H1 (cell line): ENCODE results near the gene CALU. TPM values are rescaled to one million over a fixed set of nuclear protein-coding genes. Genes with fewer than 3 reads are reported as not detected.
A peak's percentile ranks its signal among the peaks of the same experiment; 100 is the strongest.

ENCODE experiments used
- CTCF ChIA-PET: fragments of 300-600 bp; sonication (Branson Sonifier 250); formaldehyde crosslinking; loops from one replicate; lab custom pipeline; 2021; ENCODE audit not compliant: partially characterized antibody; lab: Charles Lee
- POLR2A ChIA-PET: fragments of 300-600 bp; sonication (Branson Sonifier 250); formaldehyde crosslinking; loops from one replicate; lab custom pipeline; 2021; ENCODE audit warnings: inconsistent platforms; ENCODE audit not compliant: partially characterized antibody; lab: Charles Lee
- DNase-seq, 2 experiments: peaks; one replicate each; pipeline versions ENCODE4 v3.0.0 to v3.0.0-alpha.2; 2010 to 2022; ENCODE audit warnings: low spot score in 2 of 2, low read depth in 1 of 2, mixed read lengths in 1 of 2
- FAIRE-seq: peaks from 2 replicates; lab custom pipeline; 2011; peaks lifted over from hg19 to GRCh38; lab: Jason Lieb, UNC
- H2AFZ ChIP-seq: 2 replicates; pipeline ENCODE4 v1.8.1; 2012; ENCODE audit warnings: low read length, inconsistent platforms
- H2AK5ac ChIP-seq: 2 replicates; pipeline ENCODE4 v1.6.1; 2013; ENCODE audit warnings: low read depth, low read length
- H2BK120ac ChIP-seq: replicated peaks from 2 replicates; pipeline ENCODE3; 2013; ENCODE audit warnings: low read depth, low read length, inconsistent platforms
- H2BK12ac ChIP-seq: 2 replicates; pipeline ENCODE4 v1.6.1; 2013; ENCODE audit warnings: low read depth, low read length
- H2BK15ac ChIP-seq: 2 replicates; pipeline ENCODE4 v1.6.1; 2013; ENCODE audit warnings: low read length
- H2BK20ac ChIP-seq: 2 replicates; pipeline ENCODE4 v1.6.1; 2013; ENCODE audit warnings: low read length
- H2BK5ac ChIP-seq: 2 replicates; pipeline ENCODE4 v1.6.1; 2013; ENCODE audit warnings: low read depth, low read length
- H3K14ac ChIP-seq: 2 replicates; pipeline ENCODE4 v1.6.1; 2013; ENCODE audit warnings: inconsistent platforms; ENCODE audit not compliant: insufficient read length
- H3K18ac ChIP-seq: 2 replicates; pipeline ENCODE4 v1.6.1; 2013; ENCODE audit warnings: low read length; ENCODE audit errors: extremely low read depth
- H3K23ac ChIP-seq: 2 replicates; pipeline ENCODE4 v1.6.1; 2013; ENCODE audit warnings: inconsistent platforms; ENCODE audit not compliant: insufficient read length
- H3K23me2 ChIP-seq: 2 replicates; pipeline ENCODE4 v1.6.1; 2013; ENCODE audit warnings: low read depth, low read length
- H3K27ac ChIP-seq: 2 replicates; pipeline ENCODE4 v1.6.1; 2011; ENCODE audit warnings: low read depth, low read length, inconsistent platforms
- H3K27me3 ChIP-seq, 4 experiments: replicated peaks in 1 of 4; 1 replicate in 1 of 4; 2 replicates in 3 of 4; pipeline versions ENCODE4 v1.6.1 to v1.8.1; 2011 to 2013; ENCODE audit warnings: low read length in 3 of 4, mild to moderate bottlenecking in 3 of 4, inconsistent platforms in 2 of 4, mixed read lengths in 2 of 4, moderate library complexity in 1 of 4; ENCODE audit not compliant: control insufficient read depth in 3 of 4, insufficient read depth in 3 of 4; ENCODE audit errors: extremely low read depth in 1 of 4
- H3K36me3 ChIP-seq, 4 experiments: 2 replicates each; pipeline versions ENCODE4 v1.6.1 to v1.8.1; 2011 to 2013; ENCODE audit warnings: mild to moderate bottlenecking in 4 of 4, low read length in 3 of 4, moderate library complexity in 2 of 4, control low read depth in 1 of 4, inconsistent platforms in 1 of 4; ENCODE audit not compliant: insufficient read depth in 4 of 4, control insufficient read depth in 2 of 4
- H3K4ac ChIP-seq: replicated peaks from 2 replicates; pipeline ENCODE3; 2013; ENCODE audit warnings: low read length, low read depth, mixed read lengths, inconsistent platforms; ENCODE audit not compliant: insufficient read length
- H3K4me1 ChIP-seq, 4 experiments: replicated peaks in 1 of 4; 1 replicate in 1 of 4; 2 replicates in 3 of 4; pipeline versions ENCODE4 v1.6.1 to v1.8.1; 2011 to 2013; ENCODE audit warnings: low read length in 3 of 4, inconsistent platforms in 2 of 4, mixed read lengths in 1 of 4; ENCODE audit not compliant: insufficient read depth in 4 of 4, control insufficient read depth in 3 of 4
- H3K4me2 ChIP-seq, 2 experiments: 2 replicates each; pipeline versions ENCODE4 v1.6.1 to v1.8.1; 2011 to 2013; ENCODE audit warnings: low read depth in 2 of 2, low read length in 2 of 2, control low read depth in 1 of 2, inconsistent platforms in 1 of 2, mild to moderate bottlenecking in 1 of 2; ENCODE audit not compliant: insufficient read depth in 1 of 2
- H3K4me3 ChIP-seq, 4 experiments: fragments of 200-600, 300-600 bp in 1 of 4; sonication (generic), shearing (Covaris generic), sonication (Bioruptor Twin) in 1 of 4; 2 replicates each; pipeline versions ENCODE4 v1.5.1 to v1.8.1; 2011 to 2016; ENCODE audit warnings: low read length in 4 of 4, low read depth in 3 of 4, control low read depth in 2 of 4, inconsistent platforms in 2 of 4, mild to moderate bottlenecking in 2 of 4, mixed read lengths in 1 of 4, moderate library complexity in 1 of 4; ENCODE audit not compliant: insufficient read depth in 2 of 4; ENCODE audit errors: extremely low read depth in 1 of 4
- H3K56ac ChIP-seq: replicated peaks from 2 replicates; pipeline ENCODE3; 2013; ENCODE audit warnings: low read depth, mild to moderate bottlenecking, mixed read lengths, low read length, inconsistent platforms; ENCODE audit not compliant: insufficient read length
- H3K79me1 ChIP-seq: 2 replicates; pipeline ENCODE4 v1.6.1; 2013; ENCODE audit warnings: low read depth, low read length, control low read depth
- H3K79me2 ChIP-seq, 2 experiments: 2 replicates each; pipeline versions ENCODE4 v1.6.1 to v1.8.1; 2012 to 2013; ENCODE audit warnings: low read length in 2 of 2, mild to moderate bottlenecking in 2 of 2, inconsistent platforms in 1 of 2; ENCODE audit not compliant: insufficient read depth in 2 of 2, control insufficient read depth in 1 of 2
- H3K9ac ChIP-seq, 4 experiments: replicated peaks in 1 of 4; 1 replicate in 1 of 4; 2 replicates in 3 of 4; pipeline versions ENCODE4 v1.6.1 to v1.8.1; 2011 to 2013; ENCODE audit warnings: low read depth in 3 of 4, low read length in 3 of 4, control low read depth in 2 of 4, mild to moderate bottlenecking in 2 of 4, moderate library complexity in 2 of 4, inconsistent platforms in 1 of 4; ENCODE audit errors: extremely low read depth in 1 of 4
- H3K9me3 ChIP-seq, 2 experiments: 2 replicates each; pipeline versions ENCODE4 v1.6.1 to v1.8.1; 2012 to 2013; ENCODE audit warnings: mild to moderate bottlenecking in 2 of 2, moderate library complexity in 2 of 2, control low read depth in 1 of 2, inconsistent platforms in 1 of 2, low read depth in 1 of 2, low read length in 1 of 2, mixed read lengths in 1 of 2; ENCODE audit not compliant: insufficient read depth in 2 of 2
- H4K20me1 ChIP-seq, 2 experiments: replicated peaks in 1 of 2; 2 replicates each; pipeline versions ENCODE3 to v1.8.1; 2011 to 2013; ENCODE audit warnings: inconsistent platforms in 2 of 2, low read length in 2 of 2, mild to moderate bottlenecking in 1 of 2; ENCODE audit not compliant: insufficient read depth in 2 of 2, control insufficient read depth in 1 of 2
- H4K5ac ChIP-seq: 2 replicates; pipeline ENCODE4 v1.6.1; 2013; ENCODE audit warnings: low read length, low read depth, mixed read lengths, inconsistent platforms; ENCODE audit not compliant: insufficient read length
- H4K8ac ChIP-seq: 2 replicates; pipeline ENCODE4 v1.8.0; 2013; ENCODE audit warnings: mild to moderate bottlenecking, moderate library complexity, low read length, inconsistent platforms; ENCODE audit not compliant: insufficient read depth; ENCODE audit errors: extremely low read depth
- H4K91ac ChIP-seq: replicated peaks from 2 replicates; pipeline ENCODE3; 2013; ENCODE audit warnings: low read length, mixed read lengths, inconsistent platforms; ENCODE audit not compliant: insufficient read length
- ATF2 ChIP-seq: IDR thresholded peaks from 2 replicates; pipeline ENCODE4 v1.6.1; 2012; ENCODE audit warnings: low read length, inconsistent platforms
- E2F6 ChIP-seq: IDR thresholded peaks from 2 replicates; pipeline ENCODE4 v1.6.1; 2012; ENCODE audit warnings: inconsistent platforms
- MAX ChIP-seq: IDR thresholded peaks from 2 replicates; pipeline ENCODE4 v1.6.1; 2012; ENCODE audit warnings: inconsistent platforms
- POU5F1 ChIP-seq: IDR thresholded peaks from 2 replicates; pipeline ENCODE4 v1.6.1; 2011; ENCODE audit warnings: low read depth, mild to moderate bottlenecking, low read length, moderate library complexity
- SIN3A ChIP-seq, 2 experiments: IDR thresholded peaks in 1 of 2; conservative IDR thresholded peaks in 1 of 2; 2 replicates each; pipeline ENCODE4 v1.6.1; 2011 to 2012; ENCODE audit warnings: low read length in 2 of 2, improper control_type of control experiment in 1 of 2, low read depth in 1 of 2, mild to moderate bottlenecking in 1 of 2
- SP1 ChIP-seq: IDR thresholded peaks from 2 replicates; pipeline ENCODE4 v1.6.1; 2011; ENCODE audit warnings: low read depth, low read length
- TAF1 ChIP-seq: IDR thresholded peaks from 2 replicates; pipeline ENCODE4 v1.6.1; 2011; ENCODE audit warnings: mild to moderate bottlenecking, low read depth, low read length
- whole genome bisulfite sequencing, 2 experiments: shearing (Covaris generic) in 1 of 2; methylation state at CpG; one replicate each; pipeline versions ENCODE4 v1.1.6 to v1.1.7; 2013 to 2015; ENCODE audit warnings: low lambda C conversion rate in 2 of 2, mixed read lengths in 2 of 2, inconsistent platforms in 1 of 2, low coverage in 1 of 2, missing lambda C conversion rate in 1 of 2; ENCODE audit not compliant: insufficient replicate concordance in 2 of 2, insufficient coverage in 1 of 2, insufficient read length in 1 of 2; ENCODE audit errors: extremely low coverage in 1 of 2, missing lambda C conversion rate in 1 of 2; 5-methylcytosine and 5-hydroxymethylcytosine counted together
- polyA plus RNA-seq, 7 experiments: library from polyadenylated mRNA; depleted of rRNA in 3 of 7; stranded (reverse) in 5 of 7; unstranded in 2 of 7; fragments of >200 nt in 5 of 7; fragments of 200-250 nt in 2 of 7; gene quantifications; 1 replicate in 5 of 7; 2 replicates in 1 of 7; 4 replicates in 1 of 7; pipeline versions ENCODE4 v1.2.1 to v1.2.3, GENCODE V29; 2011 to 2013; ENCODE audit warnings: missing spikeins in 2 of 7, mixed read lengths in 2 of 7
- total RNA-seq: library from RNA; stranded (reverse); fragmentation: NEBNext Ultra II Directional; extraction: Animal tissue kit (Norgen Biotek cat#: 25700); gene quantifications from 2 replicates; pipeline ENCODE4 v1.2.1, GENCODE V29; 2021

The CALU gene
- total and polyA plus RNA-seq, 2 of the 8 experiments (the other 6 are each of a cell fraction or from before 2014, with no cell fraction given) = 67.2 to 170 TPM

GRCh38 chr7:128708824-128709223, 30.3 kb upstream of the CALU start:
- H3K79me2 ChIP-seq = no peaks in the 10 kb centered on the region
- 64% methylated on average over 3 of the region's 3 CpGs; no CpG with 5 or more reads in 1 of the 2 experiments for WGBS, 2 experiments
- H2AFZ ChIP-seq = no peak overlapping the region
- H2AK5ac ChIP-seq = no peak overlapping the region
- no peak overlapping the region for H2BK120ac ChIP-seq
- H2BK20ac ChIP-seq = no peak overlapping the region
- H2BK15ac ChIP-seq = no peak overlapping the region
- H4K91ac ChIP-seq = no peak overlapping the region
- DNase-seq (no peak), FAIRE-seq (no peak)
- H3K56ac ChIP-seq = no peak overlapping the region
- peaks cover 0 to 3% (median 0%) of the 10 kb centered on the region in 4 experiments; a peak in 1 of 8 replicates for H3K36me3 ChIP-seq
- POLR2A ChIA-PET = interaction anchor here (0.8 to 2.2 kb wide), 5 partner anchors 9 to 31 kb away, joined by 4 to 11 read pairs (median 5); partner anchors contain the start of gene CALU
- peaks cover 2% of the 10 kb centered on the region; the same call in 1 of the 2 replicates for H3K23me2 ChIP-seq
- peak overlapping the region in 2 of 4 experiments; percentile 5 to 42; a peak in 3 of 8 replicates for H3K4me3 ChIP-seq
- no peak overlapping the region for H3K14ac ChIP-seq
- no peaks in the 10 kb centered on the region for H3K79me1 ChIP-seq
- H3K4me1 ChIP-seq = peaks cover 2 to 10% (median 5%) of the 10 kb centered on the region in 4 experiments; a peak in 4 of 7 replicates
- H3K4ac ChIP-seq = no peak overlapping the region
- H2BK5ac ChIP-seq = no peak overlapping the region
- H3K18ac ChIP-seq = no peak overlapping the region; the same call in 1 of the 2 replicates
- no peak overlapping the region for H4K5ac ChIP-seq
- H3K27ac ChIP-seq = peak overlapping the region; percentile 30; the same call in 1 of the 2 replicates
- no peak overlapping the region for H2BK12ac ChIP-seq
- no peaks in the 10 kb centered on the region for H3K9me3 ChIP-seq
- peak overlapping the region; percentile 7 to 43; a peak in 3 of 4 replicates for H3K4me2 ChIP-seq
- H4K8ac ChIP-seq = no peak overlapping the region
- H4K20me1 ChIP-seq = no peaks in the 10 kb centered on the region
- H3K9ac ChIP-seq = no peak overlapping the region
- CTCF ChIA-PET = interaction anchor here (0.6 to 1.9 kb wide), 5 partner anchors 8 to 475 kb away, joined by 3 to 10 read pairs (median 4); no protein-coding TSS in a partner anchor
- no peaks in the 10 kb centered on the region for H3K27me3 ChIP-seq
- H3K23ac ChIP-seq = no peak overlapping the region
- TF ChIP-seq E2F6 (peak; percentile 64), POU5F1 (no peak), TAF1 (peak; percentile 55; the same call in 1 of the 2 replicates), ATF2 (0 out of 2 replicates have a peak, but pooled peaks have one; percentile 10), MAX (peak; percentile 7; the same call in 1 of the 2 replicates), SP1 (no peak), SIN3A (conservative IDR thresholded peaks at IDR 0.05 in 1 of 2, IDR thresholded peaks at IDR 0.05 in 1 of 2; ENCODE audit: low read depth in 1 of 2, low read length in 2 of 2) (no peak)
